GM12801 (cell line): Measurements from ENCODE around the gene RBM34.

ENCODE experiments used
- TF ChIP-seq, protein P1 (sequence below): IDR thresholded peaks from one replicate; pipeline ENCODE4 v1.5.1; 2011; ENCODE audit warnings: control low read depth; ENCODE audit not compliant: insufficient read length; ENCODE audit errors: extremely low read depth

The RBM34 gene, protein sequence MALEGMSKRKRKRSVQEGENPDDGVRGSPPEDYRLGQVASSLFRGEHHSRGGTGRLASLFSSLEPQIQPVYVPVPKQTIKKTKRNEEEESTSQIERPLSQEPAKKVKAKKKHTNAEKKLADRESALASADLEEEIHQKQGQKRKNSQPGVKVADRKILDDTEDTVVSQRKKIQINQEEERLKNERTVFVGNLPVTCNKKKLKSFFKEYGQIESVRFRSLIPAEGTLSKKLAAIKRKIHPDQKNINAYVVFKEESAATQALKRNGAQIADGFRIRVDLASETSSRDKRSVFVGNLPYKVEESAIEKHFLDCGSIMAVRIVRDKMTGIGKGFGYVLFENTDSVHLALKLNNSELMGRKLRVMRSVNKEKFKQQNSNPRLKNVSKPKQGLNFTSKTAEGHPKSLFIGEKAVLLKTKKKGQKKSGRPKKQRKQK

DNA sequence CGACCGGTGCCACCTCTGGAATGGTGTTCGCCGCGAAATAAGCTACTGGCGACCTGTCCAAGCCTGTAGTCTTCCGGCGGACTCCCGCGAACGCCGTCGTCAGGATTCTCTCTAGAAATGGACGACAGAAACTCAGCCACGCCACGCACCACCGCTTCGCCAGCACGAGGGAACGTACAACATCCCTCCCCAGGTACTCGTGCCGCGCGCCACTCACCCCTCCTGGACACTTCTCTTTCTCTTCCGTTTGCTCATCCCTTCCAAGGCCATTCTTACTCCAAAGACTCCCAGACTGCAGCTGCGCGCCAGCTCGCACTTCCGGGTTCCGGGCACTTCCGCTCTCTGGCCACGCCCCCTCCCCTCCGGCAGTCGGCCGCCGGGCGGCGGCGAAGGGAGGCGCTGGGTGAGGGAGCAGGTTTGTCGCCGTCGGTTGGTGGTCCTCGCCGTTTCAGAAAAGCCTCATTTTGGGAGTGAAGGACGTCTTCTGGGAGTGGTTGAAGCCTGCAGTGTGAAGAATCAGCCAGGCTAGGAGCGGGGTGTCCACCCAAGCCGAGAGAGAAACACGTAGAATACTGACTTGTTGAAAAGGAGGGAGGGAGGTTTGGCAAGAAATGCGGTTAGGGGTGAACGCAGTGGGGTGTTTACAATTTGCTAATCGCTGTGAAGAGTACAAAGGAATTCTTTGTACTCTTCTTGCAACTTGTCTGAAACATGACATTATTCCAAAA lies at the start of gene RBM34:
TSS of gene RBM34 (minus strand) at position 294 of the 728 bp plus-strand sequence. CDS start at position 270, 24 bp downstream.
- TF ChIP-seq, protein P1, sequence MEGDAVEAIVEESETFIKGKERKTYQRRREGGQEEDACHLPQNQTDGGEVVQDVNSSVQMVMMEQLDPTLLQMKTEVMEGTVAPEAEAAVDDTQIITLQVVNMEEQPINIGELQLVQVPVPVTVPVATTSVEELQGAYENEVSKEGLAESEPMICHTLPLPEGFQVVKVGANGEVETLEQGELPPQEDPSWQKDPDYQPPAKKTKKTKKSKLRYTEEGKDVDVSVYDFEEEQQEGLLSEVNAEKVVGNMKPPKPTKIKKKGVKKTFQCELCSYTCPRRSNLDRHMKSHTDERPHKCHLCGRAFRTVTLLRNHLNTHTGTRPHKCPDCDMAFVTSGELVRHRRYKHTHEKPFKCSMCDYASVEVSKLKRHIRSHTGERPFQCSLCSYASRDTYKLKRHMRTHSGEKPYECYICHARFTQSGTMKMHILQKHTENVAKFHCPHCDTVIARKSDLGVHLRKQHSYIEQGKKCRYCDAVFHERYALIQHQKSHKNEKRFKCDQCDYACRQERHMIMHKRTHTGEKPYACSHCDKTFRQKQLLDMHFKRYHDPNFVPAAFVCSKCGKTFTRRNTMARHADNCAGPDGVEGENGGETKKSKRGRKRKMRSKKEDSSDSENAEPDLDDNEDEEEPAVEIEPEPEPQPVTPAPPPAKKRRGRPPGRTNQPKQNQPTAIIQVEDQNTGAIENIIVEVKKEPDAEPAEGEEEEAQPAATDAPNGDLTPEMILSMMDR, result no peak

- TF ChIP-seq, protein P1, result no peak
Observed at GRCh38 chr1:235207209-235207565, 46.1 kb upstream of the RBM34 start.

GRCh38 chr1:235206533-235207208 lies 45.6 kb upstream of the RBM34 start:
- TF ChIP-seq, protein P1, result no peak

GRCh38 chr1:235205687-235206086 lies 44.6 kb upstream of the RBM34 start:
- TF ChIP-seq, protein P1, result no peak

- TF ChIP-seq, protein P1, result no peak
Observed at GRCh38 chr1:235203428-235203827, 42.4 kb upstream of the RBM34 start.

DNA sequence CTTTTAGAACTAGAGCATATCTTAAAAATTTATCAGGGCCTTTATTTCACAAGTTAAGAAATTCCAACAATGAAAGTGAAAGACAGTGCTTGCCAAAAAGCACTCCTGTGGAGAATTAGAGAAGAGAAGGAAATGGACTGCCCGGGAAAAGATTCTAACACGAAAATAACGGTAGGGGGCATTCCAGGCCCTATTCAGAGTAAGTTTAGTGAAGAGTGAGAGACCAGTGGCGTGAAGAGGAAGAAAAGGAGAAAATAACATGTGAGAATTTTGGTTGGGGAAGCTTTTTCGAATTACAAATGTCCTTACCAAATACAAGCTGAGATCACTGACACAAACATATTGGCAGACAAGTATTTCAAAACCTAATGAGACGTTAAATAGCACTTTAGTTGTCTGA lies 38.4 kb upstream of the RBM34 start:
- TF ChIP-seq, protein P1, result no peak

DNA sequence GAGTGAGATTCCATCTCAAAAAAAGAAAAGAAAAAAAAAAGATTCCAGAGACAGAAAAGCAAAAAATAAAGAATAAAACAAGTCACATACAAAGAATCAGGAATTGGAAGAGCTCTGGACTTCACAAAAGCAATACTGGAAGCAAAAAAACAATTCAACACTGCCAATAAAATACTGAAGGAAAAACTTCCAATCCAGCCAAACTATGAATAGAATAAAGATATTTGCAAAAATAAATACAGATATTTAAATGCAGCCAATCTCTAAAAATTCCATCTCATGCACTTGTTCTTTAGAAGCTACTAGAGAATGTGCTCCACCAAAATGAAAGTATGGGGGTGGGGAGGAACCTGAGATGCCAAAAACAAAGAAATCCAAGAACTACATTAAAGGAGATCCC lies 29.4 kb upstream of the RBM34 start:
- TF ChIP-seq, protein P1, result no peak
